Transverse colon (tissue), 4 donors: ENCODE measurements around the gene LRP1B. TPM values are rescaled to one million over a fixed set of nuclear protein-coding genes. Genes with fewer than 3 reads are reported as not detected.

ENCODE experiments used
- DNase-seq: peaks from one replicate; pipeline ENCODE4 v3.0.0-alpha.2; 2019
- H3K27ac ChIP-seq, 4 donors: fragments of 200-600 bp; sonication (generic); 2 replicates each; pipeline ENCODE4 v1.5.1; 2016 to 2018; ENCODE audit warnings: inconsistent platforms in 4 of 4
- H3K27me3 ChIP-seq: fragments of 200-600 bp; sonication (generic); 2 replicates; pipeline ENCODE4 v1.5.1; 2017; ENCODE audit warnings: inconsistent platforms
- H3K36me3 ChIP-seq, 4 donors: fragments of 200-600 bp; sonication (generic); 2 replicates each; pipeline ENCODE4 v1.5.1; 2017 to 2019; ENCODE audit warnings: inconsistent platforms in 4 of 4
- H3K4me1 ChIP-seq, 4 donors: fragments of 200-600 bp; sonication (generic); 2 replicates each; pipeline ENCODE4 v1.5.1; 2017 to 2020; ENCODE audit warnings: inconsistent platforms in 4 of 4
- H3K4me3 ChIP-seq, 4 donors: fragments of 200-600 bp; sonication (generic); 1 replicate in 1 of 4; 2 replicates in 3 of 4; pipeline versions ENCODE4 v1.5.1 to v1.6.1; 2017 to 2019; ENCODE audit warnings: inconsistent platforms in 4 of 4
- H3K9me3 ChIP-seq, 2 donors: fragments of 200-600 bp; sonication (generic); 2 replicates each; pipeline ENCODE4 v1.5.1; 2017 to 2019; ENCODE audit warnings: inconsistent platforms in 2 of 2
- EP300 ChIP-seq: sonication (generic); formaldehyde crosslinking; IDR thresholded peaks from one replicate; pipeline ENCODE4 v1.6.1; 2017; ENCODE audit warnings: antibody characterized with exemption, low read depth
- POLR2A ChIP-seq: fragments of 450-650 bp; IDR thresholded peaks from one replicate; pipeline ENCODE4 v1.6.1; 2016; ENCODE audit warnings: antibody characterized with exemption, mild to moderate bottlenecking, moderate library complexity
- POLR2AphosphoS5 ChIP-seq, 3 donors: sonication (generic); formaldehyde crosslinking; IDR thresholded peaks; one replicate each; pipeline ENCODE4 v1.6.1; 2016; ENCODE audit warnings: antibody characterized with exemption in 3 of 3
- WGBS, 2 donors: methylation state at CpG; one replicate each; pipeline ENCODE4 v1.1.5; 2018; ENCODE audit warnings: low coverage in 1 of 2; 5-methylcytosine and 5-hydroxymethylcytosine counted together
- in situ Hi-C, 4 donors: fragments of 200-750 bp; cut with MboI; loops; one replicate each; pipeline versions ENCODE4 v1.15.0 to v1.15.1; 2017; ENCODE audit warnings: low sequenced_read_pairs in 3 of 4, low pct_ligation_motif_present in 1 of 4, low pct_unique_long_range_greater_than_20kb in 1 of 4
- intact Hi-C: fragments of 100-400 bp; cut with DNase I; formaldehyde crosslinking; loops from one replicate; pipeline ENCODE4 v1.15.1; 2023; ENCODE audit warnings: low total_unique reads
- total RNA-seq, 4 donors: library from RNA; depleted of rRNA; stranded (reverse); fragments of >200 nt; gene quantifications; one replicate each; pipeline ENCODE4 v1.1.0, GENCODE V29; 2016
- TF ChIP-seq, protein P1 (sequence below), 5 experiments: fragments of 200-600 bp in 3 of 5; fragments of 450-650 bp in 2 of 5; sonication (generic) in 3 of 5; IDR thresholded peaks; 1 replicate in 2 of 5; 2 replicates in 3 of 5; pipeline ENCODE4 v1.5.1; 2016 to 2017; ENCODE audit warnings: antibody characterized with exemption in 5 of 5, inconsistent platforms in 3 of 5, mild to moderate bottlenecking in 2 of 5, moderate library complexity in 1 of 5

The LRP1B gene
- total RNA-seq, 4 donors from 2014 or later: 0.48 to 5.4 (median 0.82) TPM; not detected in 1

DNA sequence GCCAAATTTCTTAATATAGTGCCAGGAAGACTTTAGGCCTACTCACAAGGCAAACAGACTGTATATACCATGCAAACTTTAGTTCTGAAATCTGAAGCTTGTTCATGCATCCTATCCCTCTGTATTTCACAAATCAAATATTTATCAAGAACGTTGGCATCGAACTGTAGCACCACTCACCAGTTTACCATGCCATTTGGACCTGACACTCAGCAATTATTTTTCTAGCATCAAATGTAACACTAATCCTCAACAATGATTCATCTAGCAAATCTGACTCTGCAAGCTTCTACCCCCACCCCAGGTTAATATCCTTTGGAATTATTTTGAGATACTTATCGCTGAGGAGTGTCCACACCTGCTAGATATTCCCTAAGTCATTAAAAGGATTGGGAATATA is 1506.6 kb downstream of the LRP1B start:
- Histone ChIP-seq H3K27ac (no peak overlapping the region), H3K4me3 (no peak overlapping the region), H3K9me3 (no peaks in the 10 kb centered on the region), H3K4me1 (no peaks in the 10 kb centered on the region), H3K36me3 (no peaks in the 10 kb centered on the region), H3K27me3 (no peaks in the 10 kb centered on the region)
- no peak for TF ChIP-seq POLR2A
- TF ChIP-seq POLR2AphosphoS5 (IDR thresholded peaks at IDR 0.05): no peak
- TF ChIP-seq, protein P1, sequence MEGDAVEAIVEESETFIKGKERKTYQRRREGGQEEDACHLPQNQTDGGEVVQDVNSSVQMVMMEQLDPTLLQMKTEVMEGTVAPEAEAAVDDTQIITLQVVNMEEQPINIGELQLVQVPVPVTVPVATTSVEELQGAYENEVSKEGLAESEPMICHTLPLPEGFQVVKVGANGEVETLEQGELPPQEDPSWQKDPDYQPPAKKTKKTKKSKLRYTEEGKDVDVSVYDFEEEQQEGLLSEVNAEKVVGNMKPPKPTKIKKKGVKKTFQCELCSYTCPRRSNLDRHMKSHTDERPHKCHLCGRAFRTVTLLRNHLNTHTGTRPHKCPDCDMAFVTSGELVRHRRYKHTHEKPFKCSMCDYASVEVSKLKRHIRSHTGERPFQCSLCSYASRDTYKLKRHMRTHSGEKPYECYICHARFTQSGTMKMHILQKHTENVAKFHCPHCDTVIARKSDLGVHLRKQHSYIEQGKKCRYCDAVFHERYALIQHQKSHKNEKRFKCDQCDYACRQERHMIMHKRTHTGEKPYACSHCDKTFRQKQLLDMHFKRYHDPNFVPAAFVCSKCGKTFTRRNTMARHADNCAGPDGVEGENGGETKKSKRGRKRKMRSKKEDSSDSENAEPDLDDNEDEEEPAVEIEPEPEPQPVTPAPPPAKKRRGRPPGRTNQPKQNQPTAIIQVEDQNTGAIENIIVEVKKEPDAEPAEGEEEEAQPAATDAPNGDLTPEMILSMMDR (IDR thresholded peaks at IDR 0.05): no peak
- no peak for TF ChIP-seq EP300
- WGBS, 2 donors: 83 to 93% methylated on average over 3 of the region's 3 CpGs
- intact Hi-C loops: no loop called here
- no peak for DNase-seq
- in situ Hi-C loops: no loop called here

DNA sequence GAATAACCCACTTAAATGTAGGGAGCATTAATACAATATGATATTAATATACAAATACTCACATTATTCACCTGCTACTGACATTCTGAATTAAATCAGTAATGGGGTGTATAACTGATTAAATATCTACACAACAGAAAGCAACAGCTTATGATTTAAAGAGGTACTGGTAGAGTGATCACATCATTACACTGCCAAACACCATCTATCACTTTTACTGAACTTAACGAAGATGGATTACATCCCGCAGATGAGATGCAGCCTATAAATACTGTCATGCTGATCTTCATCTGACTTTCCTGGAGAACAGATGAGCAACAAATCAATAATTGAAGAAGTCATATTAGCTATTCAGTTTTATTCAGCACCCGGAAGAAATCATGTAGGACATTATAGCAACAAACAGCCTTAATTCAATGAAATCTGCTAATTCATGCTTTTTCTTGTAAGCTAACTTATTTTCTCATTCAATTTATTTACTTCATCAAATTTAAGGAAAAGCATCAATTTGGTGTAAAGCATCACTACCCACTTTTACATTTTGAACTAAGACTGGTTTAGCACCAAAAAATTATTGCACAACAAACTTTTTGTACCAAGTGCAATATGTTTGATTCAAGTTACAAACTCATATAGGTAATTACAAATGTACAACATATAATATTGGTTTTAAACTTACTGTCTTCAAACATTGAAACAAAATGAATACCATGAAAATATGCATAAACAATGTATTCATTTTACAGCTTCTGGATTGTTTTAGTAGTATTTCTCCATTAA is 1509.0 kb downstream of the LRP1B start:
- no peak for DNase-seq
- Histone ChIP-seq H3K36me3 (no peaks in the 10 kb centered on the region), H3K27ac (no peak overlapping the region), H3K9me3 (no peaks in the 10 kb centered on the region), H3K27me3 (no peaks in the 10 kb centered on the region), H3K4me1 (no peaks in the 10 kb centered on the region), H3K4me3 (no peak overlapping the region)
- TF ChIP-seq POLR2AphosphoS5 (IDR thresholded peaks at IDR 0.05): no peak
- TF ChIP-seq, protein P1 (IDR thresholded peaks at IDR 0.05): no peak
- in situ Hi-C loops (no loop called here), intact Hi-C loops (no loop called here)
- WGBS, 2 donors: 80 to 90% methylated on average over 3 of the region's 3 CpGs

DNA sequence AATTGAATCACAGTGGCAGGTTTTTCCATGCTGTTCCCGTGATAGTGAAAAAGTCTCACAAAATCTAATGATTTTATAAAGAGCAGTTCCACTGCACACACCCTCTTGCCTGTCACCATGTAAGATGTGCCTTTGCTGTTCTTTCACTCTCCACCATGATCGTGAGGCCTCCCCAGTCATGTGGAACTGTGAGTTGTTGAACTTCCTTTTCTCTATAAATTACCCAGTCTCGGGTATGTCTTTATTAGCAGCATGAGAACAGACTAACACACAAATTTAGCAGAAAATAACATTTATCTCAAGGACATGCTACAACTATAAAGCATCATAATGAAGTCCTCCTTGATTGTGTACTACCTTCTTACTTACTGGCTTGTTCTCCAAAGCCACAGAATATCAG is 1526.0 kb downstream of the LRP1B start:
- intact Hi-C loops: no loop called here
- in situ Hi-C loops: no loop called here
- H3K36me3 ChIP-seq: no peaks in the 10 kb centered on the region
- WGBS, 2 donors: 60 to 70% methylated on average over 3 of the region's 3 CpGs
- DNase-seq: no peak
- H3K4me3 ChIP-seq: no peak overlapping the region
- no peak overlapping the region for H3K27ac ChIP-seq
- no peaks in the 10 kb centered on the region for H3K4me1 ChIP-seq
- H3K9me3 ChIP-seq: no peaks in the 10 kb centered on the region
- no peaks in the 10 kb centered on the region for H3K27me3 ChIP-seq
- TF ChIP-seq POLR2AphosphoS5 (IDR thresholded peaks at IDR 0.05) (no peak), EP300 (no peak), POLR2A (no peak)
- TF ChIP-seq, protein P1 (IDR thresholded peaks at IDR 0.05): no peak

DNA sequence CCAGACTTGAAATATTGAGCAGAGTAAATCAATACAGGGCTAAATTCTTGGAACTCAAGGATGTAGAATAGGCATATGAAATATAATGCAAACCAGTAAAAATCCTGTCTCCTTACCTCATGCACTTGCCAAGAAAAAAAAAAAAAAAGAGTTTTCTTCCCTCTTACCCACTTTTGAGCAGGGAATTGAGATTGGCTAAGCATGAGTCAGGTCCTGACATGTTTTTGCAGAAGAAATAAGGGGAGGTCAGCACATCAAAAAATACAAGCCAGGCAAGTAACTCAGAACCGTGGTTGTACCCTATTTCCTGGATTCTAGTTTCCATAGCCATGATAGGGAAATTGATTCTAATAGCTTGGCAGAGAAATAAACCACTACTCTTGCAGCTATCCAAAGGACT is 1526.7 kb downstream of the LRP1B start:
- H3K4me3 ChIP-seq: no peak overlapping the region
- H3K36me3 ChIP-seq: no peaks in the 10 kb centered on the region
- intact Hi-C loops (no loop called here), in situ Hi-C loops (no loop called here)
- 17 to 36% methylated on average over 1 of the region's 1 CpG for WGBS, 2 donors
- no peak for DNase-seq
- H3K9me3 ChIP-seq: no peaks in the 10 kb centered on the region
- H3K27ac ChIP-seq: no peak overlapping the region
- H3K4me1 ChIP-seq: no peaks in the 10 kb centered on the region
- no peaks in the 10 kb centered on the region for H3K27me3 ChIP-seq
- TF ChIP-seq, protein P1 (IDR thresholded peaks at IDR 0.05): no peak
- TF ChIP-seq EP300 (no peak), POLR2A (no peak), POLR2AphosphoS5 (IDR thresholded peaks at IDR 0.05) (no peak)
